Measurements from ENCODE around the gene KCNIP1. TPM values are rescaled to one million over a fixed set of nuclear protein-coding genes. Genes with fewer than 3 reads are reported as not detected.
A peak's percentile ranks its signal among the peaks of the same experiment; 100 is the strongest.

KCNIP1 gene
- total RNA-seq, 2 donors from 2014 or later: not detected

DNA sequence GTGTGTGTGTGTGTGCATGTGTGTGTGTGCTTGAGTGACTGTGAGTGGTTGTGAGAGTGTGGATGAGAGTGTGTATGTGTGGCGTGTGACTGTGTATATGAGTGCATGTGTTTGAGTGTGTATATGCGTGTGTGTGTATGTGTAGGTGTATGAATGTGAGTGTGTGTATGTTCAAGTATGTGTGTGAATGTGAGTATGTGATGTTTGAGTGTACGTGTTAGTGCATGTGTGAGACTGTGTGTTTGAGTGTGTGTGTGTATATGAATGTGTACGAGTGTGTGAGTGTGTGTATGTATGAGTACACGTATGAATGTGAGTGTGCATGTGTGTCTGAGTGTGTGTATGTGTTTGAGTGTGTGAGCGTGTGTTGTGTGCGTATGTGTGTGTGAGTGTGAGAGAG is 47.8 kb downstream of the KCNIP1 start:
- 88 to 92% methylated on average over 7 of the region's 7 CpGs for WGBS, 2 experiments (ENCODE audit: insufficient coverage in 1 of 2, insufficient read length in 1 of 2)
- no peaks in the 10 kb centered on the region for H3K9me3 Mint-ChIP-seq
- no peak overlapping the region for H3K27ac Mint-ChIP-seq
- H3K27me3 Mint-ChIP-seq (ENCODE audit: insufficient read depth): no peaks in the 10 kb centered on the region
- Histone ChIP-seq H3K4me3 (ENCODE audit: low read length) (no peak overlapping the region), H3K27ac (ENCODE audit: low read depth, low read length) (no peak overlapping the region), H3K9me3 (ENCODE audit: control insufficient read depth, low read length) (no peaks in the 10 kb centered on the region), H3K9ac (ENCODE audit: extremely low read depth, low read length, poor library complexity, severe bottlenecking) (no peak overlapping the region), H3K4me1 (ENCODE audit: control insufficient read depth, insufficient read depth, low read length) (no peaks in the 10 kb centered on the region), H3K27me3 (ENCODE audit: control insufficient read depth, insufficient read depth, low read length, poor library complexity, severe bottlenecking) (peaks cover 26% of the 10 kb centered on the region), H3K36me3 (ENCODE audit: control insufficient read depth, insufficient read depth, low read length) (no peaks in the 10 kb centered on the region)
- TF ChIP-seq, protein P1, sequence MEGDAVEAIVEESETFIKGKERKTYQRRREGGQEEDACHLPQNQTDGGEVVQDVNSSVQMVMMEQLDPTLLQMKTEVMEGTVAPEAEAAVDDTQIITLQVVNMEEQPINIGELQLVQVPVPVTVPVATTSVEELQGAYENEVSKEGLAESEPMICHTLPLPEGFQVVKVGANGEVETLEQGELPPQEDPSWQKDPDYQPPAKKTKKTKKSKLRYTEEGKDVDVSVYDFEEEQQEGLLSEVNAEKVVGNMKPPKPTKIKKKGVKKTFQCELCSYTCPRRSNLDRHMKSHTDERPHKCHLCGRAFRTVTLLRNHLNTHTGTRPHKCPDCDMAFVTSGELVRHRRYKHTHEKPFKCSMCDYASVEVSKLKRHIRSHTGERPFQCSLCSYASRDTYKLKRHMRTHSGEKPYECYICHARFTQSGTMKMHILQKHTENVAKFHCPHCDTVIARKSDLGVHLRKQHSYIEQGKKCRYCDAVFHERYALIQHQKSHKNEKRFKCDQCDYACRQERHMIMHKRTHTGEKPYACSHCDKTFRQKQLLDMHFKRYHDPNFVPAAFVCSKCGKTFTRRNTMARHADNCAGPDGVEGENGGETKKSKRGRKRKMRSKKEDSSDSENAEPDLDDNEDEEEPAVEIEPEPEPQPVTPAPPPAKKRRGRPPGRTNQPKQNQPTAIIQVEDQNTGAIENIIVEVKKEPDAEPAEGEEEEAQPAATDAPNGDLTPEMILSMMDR (conservative IDR thresholded peaks at IDR 0.05): no peak
- no peak for DNase-seq
- H3K4me1 Mint-ChIP-seq: no peaks in the 10 kb centered on the region
- no peaks in the 10 kb centered on the region for H3K36me3 Mint-ChIP-seq (ENCODE audit: low read depth)
- H3K4me3 Mint-ChIP-seq: no peak overlapping the region

DNA sequence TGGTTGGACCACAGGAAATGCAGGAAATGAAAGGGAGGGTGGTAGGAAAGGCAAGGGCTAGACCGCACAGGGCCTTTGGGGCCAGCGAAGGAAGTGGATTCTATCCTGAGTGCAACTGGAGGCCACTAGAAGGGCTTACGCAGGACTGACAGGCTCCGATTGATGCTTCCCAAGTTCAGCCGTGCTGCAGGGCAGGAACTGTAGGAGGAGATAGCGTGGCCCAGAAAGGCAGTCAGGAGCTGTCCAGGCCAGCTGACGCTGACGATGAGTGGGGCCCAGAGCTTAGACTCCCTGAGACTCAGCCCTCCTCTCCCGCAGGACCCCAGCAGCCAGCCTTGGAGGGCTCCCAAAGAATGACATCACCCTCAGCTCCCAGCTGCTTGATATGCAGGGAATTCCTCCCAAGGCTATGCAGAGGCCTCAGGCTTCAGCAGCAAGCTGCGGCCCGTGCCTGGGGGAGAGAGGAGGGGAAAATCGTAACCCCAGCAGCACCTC is 48.8 kb downstream of the KCNIP1 start:
- no peak overlapping the region for H3K9ac ChIP-seq (ENCODE audit: extremely low read depth, low read length, poor library complexity, severe bottlenecking)
- no peaks in the 10 kb centered on the region for H3K4me1 ChIP-seq (ENCODE audit: control insufficient read depth, insufficient read depth, low read length)
- H3K4me3 Mint-ChIP-seq: no peak overlapping the region

DNA sequence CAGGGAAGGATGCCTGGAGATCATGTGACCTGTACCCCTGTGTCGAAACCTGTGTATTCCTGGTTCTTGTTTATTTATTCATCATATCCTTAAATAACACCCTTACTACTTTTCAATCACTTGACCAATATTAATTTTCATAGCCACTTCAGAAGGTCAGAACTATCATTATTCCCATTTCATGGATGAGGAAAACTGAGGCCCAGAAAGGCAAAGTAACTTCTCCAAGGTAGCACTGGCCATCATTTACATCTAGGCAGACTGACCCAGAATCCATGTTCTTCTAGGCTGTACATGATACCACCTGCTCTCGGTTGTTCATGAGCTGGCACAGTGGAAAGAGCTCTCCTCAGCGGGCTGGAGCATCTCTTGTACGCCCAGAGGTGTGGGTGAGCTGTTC is 49.4 kb downstream of the KCNIP1 start:
- Mint-ChIP-seq H3K36me3 (ENCODE audit: low read depth) (no peaks in the 10 kb centered on the region), H3K9me3 (no peaks in the 10 kb centered on the region), H3K4me3 (no peak overlapping the region), H3K27me3 (ENCODE audit: insufficient read depth) (no peaks in the 10 kb centered on the region), H3K4me1 (no peaks in the 10 kb centered on the region), H3K27ac (no peak overlapping the region)
- Histone ChIP-seq H3K4me3 (ENCODE audit: low read length) (no peak overlapping the region), H3K36me3 (ENCODE audit: control insufficient read depth, insufficient read depth, low read length) (no peaks in the 10 kb centered on the region), H3K4me1 (ENCODE audit: control insufficient read depth, insufficient read depth, low read length) (no peaks in the 10 kb centered on the region), H3K27me3 (ENCODE audit: control insufficient read depth, insufficient read depth, low read length, poor library complexity, severe bottlenecking) (peaks cover 26% of the 10 kb centered on the region), H3K9me3 (ENCODE audit: control insufficient read depth, low read length) (no peaks in the 10 kb centered on the region), H3K27ac (ENCODE audit: low read depth, low read length) (no peak overlapping the region), H3K9ac (ENCODE audit: extremely low read depth, low read length, poor library complexity, severe bottlenecking) (no peak overlapping the region)
- TF ChIP-seq, protein P1 (conservative IDR thresholded peaks at IDR 0.05): no peak
- DNase-seq: peak; percentile 26
- 92 to 95% methylated on average over 2 to 4 of the region's 4 CpGs for whole genome bisulfite sequencing, 2 experiments (ENCODE audit: insufficient coverage in 1 of 2, insufficient read length in 1 of 2)

More for the DNA sequence above, 48.8 kb downstream of the KCNIP1 start:
- Mint-ChIP-seq H3K4me1 (no peaks in the 10 kb centered on the region), H3K27ac (no peak overlapping the region), H3K9me3 (no peaks in the 10 kb centered on the region), H3K36me3 (ENCODE audit: low read depth) (no peaks in the 10 kb centered on the region), H3K27me3 (ENCODE audit: insufficient read depth) (no peaks in the 10 kb centered on the region)
- no peak overlapping the region for H3K27ac ChIP-seq (ENCODE audit: low read depth, low read length)
- H3K36me3 ChIP-seq (ENCODE audit: control insufficient read depth, insufficient read depth, low read length): no peaks in the 10 kb centered on the region
- DNase-seq: peak; percentile 84
- no peaks in the 10 kb centered on the region for H3K9me3 ChIP-seq (ENCODE audit: control insufficient read depth, low read length)
- TF ChIP-seq, protein P1 (conservative IDR thresholded peaks at IDR 0.05): peak; percentile 31
- peaks cover 26% of the 10 kb centered on the region for H3K27me3 ChIP-seq (ENCODE audit: control insufficient read depth, insufficient read depth, low read length, poor library complexity, severe bottlenecking)
- H3K4me3 ChIP-seq (ENCODE audit: low read length): no peak overlapping the region
- 46 to 70% methylated on average over 5 to 12 of the region's 12 CpGs for WGBS, 2 experiments (ENCODE audit: insufficient coverage in 1 of 2, insufficient read length in 1 of 2)
